Activated CD8-positive, alpha-beta memory T cell treated with anti-CD3 and anti-CD28 coated beads for 4 hours (primary cell): ENCODE results near the gene DNAH14.

ENCODE experiments used
- DNase-seq, 2 donors: peaks; one replicate each; pipeline ENCODE4 v3.0.0-alpha.2; 2020; ENCODE audit warnings: low read depth in 2 of 2

Gene DNAH14

GRCh38 chr1:225406976-225407725 lies 477.7 kb downstream of the DNAH14 start:
- DNase-seq: no peak

DNA sequence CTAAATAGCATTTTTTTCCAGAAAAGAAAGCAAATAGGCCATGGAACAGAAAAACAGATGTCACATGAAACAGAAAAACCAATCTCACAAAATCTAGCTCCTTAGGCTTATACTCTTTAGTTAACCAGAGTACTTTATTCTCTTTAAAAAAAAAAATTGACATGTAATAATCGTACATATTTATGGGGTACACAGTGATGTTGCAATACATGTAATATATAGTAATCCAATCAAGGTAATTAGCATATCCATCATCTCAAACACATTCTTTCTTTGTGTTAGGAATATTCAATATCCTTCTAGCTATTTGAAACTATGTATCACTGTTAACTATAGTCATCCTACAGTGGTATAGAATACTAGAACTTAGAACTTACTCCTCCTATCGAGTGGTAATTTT lies 478.3 kb downstream of the DNAH14 start:
- DNase-seq: no peak

- DNase-seq: no peak
Observed at GRCh38 chr1:225408249-225408648, 478.8 kb downstream of the DNAH14 start.

- no peak for DNase-seq
Observed at GRCh38 chr1:225409051-225409450, 479.6 kb downstream of the DNAH14 start.

DNA sequence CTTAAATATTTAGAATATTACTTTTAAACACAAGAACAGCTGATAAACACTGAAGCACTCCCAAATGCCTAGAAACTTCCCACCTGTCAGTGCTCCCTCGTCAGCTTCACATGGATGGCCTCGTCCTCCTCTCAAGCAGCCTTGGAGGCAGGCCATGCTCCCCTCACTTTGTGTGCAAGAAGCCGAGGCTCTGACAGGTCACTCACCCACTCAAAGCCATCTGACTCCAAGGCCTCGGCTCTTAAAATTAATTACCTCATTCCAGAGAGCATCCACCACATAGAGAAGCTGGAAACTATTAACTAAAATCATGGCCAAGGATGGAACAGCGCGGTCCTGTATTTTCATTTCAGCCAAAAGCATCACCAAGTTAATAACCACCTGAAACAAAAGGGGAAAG lies 480.6 kb downstream of the DNAH14 start:
- no peak for DNase-seq

DNA sequence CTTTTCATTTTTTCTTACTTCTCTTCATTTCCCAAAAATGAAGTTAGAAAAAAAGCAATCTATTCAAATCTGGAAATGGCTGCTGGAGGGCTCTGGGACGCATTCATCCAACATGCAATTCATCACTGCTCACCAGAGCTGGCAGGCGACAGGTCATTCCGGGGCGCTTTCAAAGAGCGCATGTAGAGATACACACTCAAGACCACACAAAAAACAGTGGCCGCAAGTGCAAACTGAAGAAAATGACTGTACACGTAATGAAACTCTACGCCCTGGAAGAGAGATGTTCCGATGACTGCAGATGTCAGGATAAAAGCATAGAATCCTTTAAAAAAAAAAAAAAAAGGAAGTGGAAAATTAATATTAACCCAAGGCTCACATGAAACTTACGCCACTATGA lies 482.8 kb downstream of the DNAH14 start:
- DNase-seq: no peak

GRCh38 chr1:225412803-225413351 lies 483.4 kb downstream of the DNAH14 start:
- DNase-seq: no peak

GRCh38 chr1:225413708-225414375 lies 484.4 kb downstream of the DNAH14 start:
- DNase-seq: no peak

DNA sequence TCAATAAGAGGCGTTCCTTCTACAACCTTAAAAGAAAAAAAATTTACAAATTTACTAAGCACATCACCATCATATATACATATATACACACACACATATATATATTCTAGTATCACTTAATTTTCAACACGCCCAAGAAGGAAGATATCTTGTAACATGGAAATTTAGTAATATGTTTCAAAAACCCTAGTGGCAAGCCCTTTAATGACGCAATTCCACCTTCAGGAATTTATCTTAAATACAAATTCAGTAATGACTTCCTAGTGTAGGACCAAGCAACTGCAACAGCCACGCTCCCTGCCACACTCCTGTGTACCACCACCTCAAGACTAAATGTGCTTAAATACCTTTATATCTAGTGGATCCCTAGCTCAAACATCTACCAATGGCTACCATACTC lies 485.8 kb downstream of the DNAH14 start:
- no peak for DNase-seq

DNA sequence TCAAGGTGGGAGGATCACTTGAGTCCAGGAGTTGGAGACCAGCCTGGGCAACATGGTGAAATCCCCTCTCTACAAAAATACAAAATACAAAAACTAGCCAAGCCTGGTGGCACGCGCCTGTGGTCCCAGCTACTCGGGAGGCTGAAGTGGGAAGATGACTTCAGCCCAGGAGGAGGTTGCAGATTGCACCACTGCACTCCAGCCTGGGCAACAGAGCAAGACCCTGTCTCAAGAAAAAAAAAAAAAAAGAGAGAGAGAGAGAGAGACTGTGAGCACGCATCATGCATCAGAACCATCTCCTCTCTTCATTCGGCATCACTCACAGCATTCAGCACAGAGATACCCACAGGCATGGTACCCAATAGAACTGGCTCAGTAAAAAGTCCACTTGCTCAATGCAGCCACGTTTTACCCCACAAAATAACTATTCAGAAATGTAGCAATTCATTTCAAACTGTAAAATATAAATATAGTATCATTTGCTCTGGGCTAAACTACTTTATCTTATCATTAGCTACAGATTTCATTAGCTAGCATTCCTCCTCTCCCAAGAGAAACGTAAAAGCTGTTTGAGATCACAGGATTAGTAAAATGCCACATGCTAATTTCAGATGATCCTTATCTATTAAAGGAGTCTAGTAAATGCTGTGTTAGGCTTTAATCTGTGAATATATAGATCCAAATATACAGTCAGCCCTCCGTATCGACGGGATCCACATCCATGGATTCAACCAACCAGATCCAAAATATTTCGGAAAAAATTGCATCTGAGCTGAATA lies 486.7 kb downstream of the DNAH14 start:
- DNase-seq: no peak

- DNase-seq: no peak
Observed at GRCh38 chr1:225418059-225418458, 488.6 kb downstream of the DNAH14 start.

- no peak for DNase-seq
Observed at GRCh38 chr1:225418598-225418997, 489.1 kb downstream of the DNAH14 start.

GRCh38 chr1:225422031-225422605 lies 492.6 kb downstream of the DNAH14 start:
- DNase-seq: no peak

DNA sequence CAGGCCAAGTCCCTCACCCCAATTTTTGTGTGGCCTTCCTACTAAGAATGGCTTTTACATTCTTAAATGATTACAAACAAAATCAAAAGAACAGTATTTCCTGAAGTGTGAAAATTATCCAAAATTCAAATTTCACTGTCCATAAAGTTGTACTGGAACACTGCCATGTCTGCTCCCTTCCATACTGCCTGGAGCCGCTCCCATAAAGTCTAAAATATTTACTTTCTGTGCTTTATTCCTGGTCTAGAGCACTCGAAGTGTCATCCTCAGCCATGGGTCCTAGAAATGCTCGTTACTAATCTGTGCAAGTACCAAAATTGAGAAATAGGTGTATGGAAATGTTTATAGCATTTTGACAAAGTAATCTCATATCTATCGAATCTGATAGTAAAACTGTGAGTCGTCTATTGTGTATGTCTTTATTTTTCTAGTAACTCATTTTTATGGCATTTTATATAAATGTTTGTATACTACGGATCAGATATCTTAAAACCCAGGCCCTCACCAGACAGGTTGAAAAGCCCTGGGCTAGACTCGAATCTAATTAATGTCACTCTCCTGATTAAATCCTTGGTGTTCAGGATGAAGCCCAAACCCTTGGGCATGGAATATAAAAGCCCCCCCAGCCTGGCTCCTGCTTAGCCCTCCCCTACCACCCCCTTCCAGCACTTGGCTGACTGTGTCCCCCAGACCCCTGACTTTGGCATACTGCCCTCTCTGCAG lies 493.5 kb downstream of the DNAH14 start:
- no peak for DNase-seq

DNA sequence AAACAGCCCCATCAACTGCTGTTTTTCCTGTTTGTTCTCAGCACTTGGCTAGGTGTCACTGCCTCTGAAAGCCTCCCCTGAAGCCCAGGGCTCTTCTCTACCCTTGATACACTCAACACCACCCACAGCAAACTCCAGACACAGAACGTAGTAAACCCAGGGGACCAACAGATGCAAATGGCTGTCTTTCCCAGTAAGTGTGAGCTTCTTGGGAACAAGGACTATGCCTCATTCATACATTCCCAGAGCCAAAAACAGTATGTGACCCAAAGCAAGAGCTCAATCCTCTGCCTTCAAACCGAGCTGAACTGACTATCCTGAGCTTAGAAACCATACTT lies 494.0 kb downstream of the DNAH14 start:
- no peak for DNase-seq

DNA sequence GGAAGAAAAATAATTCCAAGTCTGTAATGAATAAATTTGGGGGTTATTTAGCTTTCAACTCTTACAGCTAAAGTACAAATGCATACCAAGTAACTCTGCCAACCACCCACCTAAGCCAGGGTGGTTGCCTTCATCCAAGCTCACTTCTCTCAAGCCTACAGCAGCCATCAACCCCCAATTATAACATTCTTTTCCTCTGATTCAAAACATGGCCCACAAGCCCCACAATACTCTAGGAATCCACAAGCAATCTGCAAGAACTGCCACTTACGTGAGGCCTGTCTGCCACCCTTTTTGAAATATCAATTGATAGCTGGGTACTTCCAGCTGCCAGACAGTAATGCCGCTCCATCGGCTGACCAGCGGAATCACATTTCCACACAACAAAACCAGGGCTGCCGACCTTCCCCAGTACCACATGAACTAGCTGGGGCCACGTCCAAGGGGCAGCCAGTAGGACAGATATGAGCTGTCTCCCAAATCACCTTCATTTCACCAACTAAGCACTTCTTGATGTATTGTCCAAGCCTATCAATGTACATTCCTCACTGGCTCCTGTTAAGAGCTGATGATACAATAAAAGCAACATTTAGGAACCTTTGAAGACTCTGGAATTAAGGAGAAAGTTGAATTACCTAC lies 495.2 kb downstream of the DNAH14 start:
- no peak for DNase-seq

DNA sequence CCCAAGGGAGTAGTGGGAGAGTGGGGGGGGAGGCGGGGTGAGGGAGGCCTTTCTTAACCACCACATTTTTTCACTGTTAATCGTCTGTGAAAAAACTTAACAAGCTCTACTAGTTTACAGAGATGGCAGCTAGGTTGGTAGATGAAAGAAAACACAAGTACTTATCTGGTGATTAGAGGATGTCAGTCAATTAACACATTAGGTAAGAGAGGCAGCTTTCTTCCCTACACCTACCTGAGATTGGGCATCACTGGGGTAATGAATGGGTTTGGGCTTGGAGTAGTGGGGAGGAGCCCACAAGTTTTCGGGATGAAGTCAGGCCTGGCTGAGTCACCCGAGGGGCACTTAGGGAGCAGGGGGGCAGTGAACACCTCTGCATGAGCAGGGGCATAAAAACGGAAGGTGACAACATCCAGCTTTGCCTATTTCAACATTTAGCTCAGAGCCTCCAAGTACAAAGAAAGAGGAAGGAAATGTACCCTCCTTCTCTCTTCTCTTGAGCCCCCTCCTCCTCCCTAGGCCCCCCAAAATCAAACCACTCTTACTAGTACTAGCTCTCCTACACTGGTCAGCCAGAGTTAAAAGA lies 495.8 kb downstream of the DNAH14 start:
- DNase-seq: no peak

- DNase-seq: no peak
Observed at GRCh38 chr1:225426395-225427234, 497.1 kb downstream of the DNAH14 start.

- no peak for DNase-seq
Observed at GRCh38 chr1:225427235-225428067, 498.0 kb downstream of the DNAH14 start, which contains the start of gene LBR. Gene LBR, minus strand, starts transcription at chr1:225428038. Its CDS starts 3,963 bp downstream, at chr1:225424075.
